ENCODE data around the gene NR3C2. TPM values are rescaled to one million over a fixed set of nuclear protein-coding genes. Genes with fewer than 3 reads are reported as not detected.

NR3C2 gene
- polyA plus RNA-seq, 1 experiment: 0.18 TPM

DNA sequence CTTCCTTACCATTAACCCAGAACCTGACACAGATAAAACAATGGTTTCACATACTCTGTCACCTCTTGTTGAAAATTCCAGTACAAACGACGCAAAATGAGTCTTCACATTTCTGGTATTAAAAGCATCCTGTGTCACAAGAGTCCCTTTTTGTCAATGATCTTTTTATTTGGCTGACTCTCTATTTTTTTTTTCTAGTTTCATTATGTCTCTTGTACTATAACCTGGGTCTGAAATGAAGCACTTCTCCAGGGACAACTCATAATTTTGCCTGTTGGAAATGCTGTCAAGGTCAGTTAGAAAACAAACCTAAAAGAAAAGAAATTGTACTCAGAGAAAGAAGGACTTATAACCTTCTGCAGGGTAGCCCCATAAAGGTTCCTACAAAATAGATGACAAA, 93.1 kb downstream of the NR3C2 start:
- H3K27me3 ChIP-seq (ENCODE audit: control insufficient read depth, insufficient read depth, low read length): no peaks in the 10 kb centered on the region
- H3K36me3 ChIP-seq (ENCODE audit: control insufficient read depth, insufficient read depth, low read length): no peaks in the 10 kb centered on the region
- TF ChIP-seq, protein P1, sequence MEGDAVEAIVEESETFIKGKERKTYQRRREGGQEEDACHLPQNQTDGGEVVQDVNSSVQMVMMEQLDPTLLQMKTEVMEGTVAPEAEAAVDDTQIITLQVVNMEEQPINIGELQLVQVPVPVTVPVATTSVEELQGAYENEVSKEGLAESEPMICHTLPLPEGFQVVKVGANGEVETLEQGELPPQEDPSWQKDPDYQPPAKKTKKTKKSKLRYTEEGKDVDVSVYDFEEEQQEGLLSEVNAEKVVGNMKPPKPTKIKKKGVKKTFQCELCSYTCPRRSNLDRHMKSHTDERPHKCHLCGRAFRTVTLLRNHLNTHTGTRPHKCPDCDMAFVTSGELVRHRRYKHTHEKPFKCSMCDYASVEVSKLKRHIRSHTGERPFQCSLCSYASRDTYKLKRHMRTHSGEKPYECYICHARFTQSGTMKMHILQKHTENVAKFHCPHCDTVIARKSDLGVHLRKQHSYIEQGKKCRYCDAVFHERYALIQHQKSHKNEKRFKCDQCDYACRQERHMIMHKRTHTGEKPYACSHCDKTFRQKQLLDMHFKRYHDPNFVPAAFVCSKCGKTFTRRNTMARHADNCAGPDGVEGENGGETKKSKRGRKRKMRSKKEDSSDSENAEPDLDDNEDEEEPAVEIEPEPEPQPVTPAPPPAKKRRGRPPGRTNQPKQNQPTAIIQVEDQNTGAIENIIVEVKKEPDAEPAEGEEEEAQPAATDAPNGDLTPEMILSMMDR (IDR thresholded peaks at IDR 0.05; ENCODE audit: insufficient read depth, low read depth, low read length): no peak
- POLR2A ChIA-PET: no interaction called here
- DNase-seq (ENCODE audit: low read depth): no peak
- CTCF ChIA-PET: no interaction called here
- no peak overlapping the region for H3K4me3 ChIP-seq (ENCODE audit: low read depth, low read length)

DNA sequence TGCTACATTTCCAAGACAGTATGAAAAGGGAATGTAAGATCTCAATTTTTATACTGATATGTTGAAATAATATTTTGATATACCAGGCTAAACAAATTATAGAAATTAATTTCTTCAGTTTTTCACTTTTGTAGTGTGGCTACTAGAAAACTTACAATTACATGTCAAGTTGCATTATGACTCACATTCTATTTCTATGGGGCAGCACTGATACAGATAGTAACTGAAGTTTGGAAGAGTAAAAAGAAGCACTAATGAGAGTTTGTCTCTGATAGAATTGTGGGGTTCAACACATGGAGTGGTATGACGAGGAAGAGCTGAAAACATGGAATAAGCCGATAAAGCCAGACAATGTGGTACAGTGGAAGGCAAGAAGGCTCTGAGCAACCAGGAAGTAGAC, 95.6 kb downstream of the NR3C2 start:
- ChIA-PET CTCF (no interaction called here), POLR2A (no interaction called here)
- TF ChIP-seq, protein P1 (IDR thresholded peaks at IDR 0.05; ENCODE audit: insufficient read depth, low read depth, low read length): no peak
- no peaks in the 10 kb centered on the region for H3K36me3 ChIP-seq (ENCODE audit: control insufficient read depth, insufficient read depth, low read length)
- no peak overlapping the region for H3K4me3 ChIP-seq (ENCODE audit: low read depth, low read length)
- no peak for DNase-seq (ENCODE audit: low read depth)
- H3K27me3 ChIP-seq (ENCODE audit: control insufficient read depth, insufficient read depth, low read length): no peaks in the 10 kb centered on the region

DNA sequence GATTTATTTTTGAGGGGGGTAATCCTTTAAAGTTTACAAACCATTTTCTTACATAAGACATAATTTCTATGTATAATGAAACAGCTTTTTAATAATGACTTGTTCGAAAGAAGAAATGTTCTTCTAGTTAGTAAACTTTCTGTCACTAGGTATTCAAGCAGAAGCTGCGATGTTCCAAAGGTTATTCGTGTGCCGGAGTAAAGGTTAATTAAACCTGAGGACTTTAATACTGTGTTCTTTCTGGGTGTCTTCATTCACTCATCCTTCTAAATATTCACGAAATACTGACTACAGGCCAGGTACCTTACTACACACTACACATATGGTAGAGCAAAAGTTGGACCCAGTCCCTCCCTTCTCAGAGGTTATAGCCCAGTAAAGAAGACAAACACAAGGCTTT, 96.7 kb downstream of the NR3C2 start:
- no peak for DNase-seq (ENCODE audit: low read depth)
- TF ChIP-seq, protein P1 (IDR thresholded peaks at IDR 0.05; ENCODE audit: insufficient read depth, low read depth, low read length): no peak
- H3K27me3 ChIP-seq (ENCODE audit: control insufficient read depth, insufficient read depth, low read length): no peaks in the 10 kb centered on the region
- H3K4me3 ChIP-seq (ENCODE audit: low read depth, low read length): no peak overlapping the region
- ChIA-PET POLR2A (no interaction called here), CTCF (no interaction called here)
- no peaks in the 10 kb centered on the region for H3K36me3 ChIP-seq (ENCODE audit: control insufficient read depth, insufficient read depth, low read length)

DNA sequence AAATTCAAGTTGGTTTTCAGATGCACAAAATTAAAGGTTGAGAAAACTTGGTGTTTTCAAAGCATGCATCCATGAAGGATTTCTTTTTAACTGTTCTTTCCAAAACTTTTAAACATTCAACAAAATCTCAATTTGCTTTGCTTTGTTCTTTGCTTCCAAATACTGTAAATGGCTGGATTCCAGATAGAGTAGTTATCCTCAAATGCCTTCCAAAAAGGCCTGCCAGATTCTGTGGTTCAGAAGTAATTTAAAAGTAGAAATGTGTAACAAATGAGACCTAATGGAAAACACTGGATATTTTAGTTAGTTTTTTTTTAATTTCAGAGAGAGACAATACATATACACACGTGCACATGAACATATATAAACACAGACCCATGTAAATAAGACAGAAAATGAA, 97.3 kb downstream of the NR3C2 start:
- Histone ChIP-seq H3K36me3 (ENCODE audit: control insufficient read depth, insufficient read depth, low read length) (no peaks in the 10 kb centered on the region), H3K4me3 (ENCODE audit: low read depth, low read length) (no peak overlapping the region), H3K27me3 (ENCODE audit: control insufficient read depth, insufficient read depth, low read length) (no peaks in the 10 kb centered on the region)
- no peak for DNase-seq (ENCODE audit: low read depth)
- CTCF ChIA-PET: no interaction called here
- POLR2A ChIA-PET: no interaction called here
- TF ChIP-seq, protein P1 (IDR thresholded peaks at IDR 0.05; ENCODE audit: insufficient read depth, low read depth, low read length): no peak

DNA sequence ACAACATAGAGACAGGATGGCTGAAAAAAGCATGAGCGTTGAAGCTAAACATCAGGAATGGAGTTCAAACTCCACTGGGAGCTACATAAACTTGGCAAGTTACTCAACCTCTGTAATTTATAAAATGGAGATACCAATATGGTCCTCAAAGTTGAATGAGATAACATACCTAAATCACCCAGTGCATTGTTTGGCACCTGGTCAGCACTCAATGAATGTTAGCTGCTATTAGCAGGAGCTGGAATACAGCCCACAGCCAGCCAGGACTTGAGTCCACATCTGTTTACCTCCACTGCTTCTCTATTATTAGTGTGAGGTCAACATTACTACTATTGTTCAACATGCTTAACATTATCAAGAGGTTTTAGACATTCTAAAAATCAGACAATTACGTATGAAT, 97.9 kb downstream of the NR3C2 start:
- no peak for DNase-seq (ENCODE audit: low read depth)
- no peaks in the 10 kb centered on the region for H3K36me3 ChIP-seq (ENCODE audit: control insufficient read depth, insufficient read depth, low read length)
- CTCF ChIA-PET: no interaction called here
- H3K4me3 ChIP-seq (ENCODE audit: low read depth, low read length): no peak overlapping the region
- TF ChIP-seq, protein P1 (IDR thresholded peaks at IDR 0.05; ENCODE audit: insufficient read depth, low read depth, low read length): no peak
- POLR2A ChIA-PET: no interaction called here
- no peaks in the 10 kb centered on the region for H3K27me3 ChIP-seq (ENCODE audit: control insufficient read depth, insufficient read depth, low read length)
